PFSK-1 (cell line): ENCODE results near the gene RND1.

Experiments used
- FOXP2 ChIP-seq: optimal IDR thresholded peaks from 2 replicates; pipeline ENCODE3; 2011; ENCODE audit warnings: borderline replicate concordance, control low read depth, inconsistent platforms; ENCODE audit not compliant: insufficient read depth; ENCODE audit errors: extremely low read length, extremely low read depth
- POLR2AphosphoS5 ChIP-seq: IDR thresholded peaks from 2 replicates; pipeline ENCODE4 v1.6.1; 2012; ENCODE audit warnings: low read depth, mild to moderate bottlenecking, control low read depth, low read length, moderate library complexity
- SIN3A ChIP-seq: IDR thresholded peaks from 2 replicates; pipeline ENCODE4 v1.6.1; 2012; ENCODE audit warnings: mild to moderate bottlenecking, low read length, moderate library complexity, borderline replicate concordance; ENCODE audit not compliant: insufficient read depth
- TAF1 ChIP-seq: IDR thresholded peaks from 2 replicates; pipeline ENCODE4 v1.6.1; 2012; ENCODE audit warnings: low read length, control low read depth, borderline replicate concordance; ENCODE audit not compliant: insufficient read depth
- TF ChIP-seq, protein P1 (sequence below), 2 experiments: IDR thresholded peaks; 2 replicates each; pipeline versions ENCODE4 v1.6.1 to v1.8.0; 2011 to 2012; ENCODE audit warnings: low read depth in 2 of 2, low read length in 2 of 2, control low read depth in 1 of 2, inconsistent platforms in 1 of 2, mild to moderate bottlenecking in 1 of 2, moderate library complexity in 1 of 2; ENCODE audit not compliant: insufficient read depth in 1 of 2

The RND1 gene

DNA sequence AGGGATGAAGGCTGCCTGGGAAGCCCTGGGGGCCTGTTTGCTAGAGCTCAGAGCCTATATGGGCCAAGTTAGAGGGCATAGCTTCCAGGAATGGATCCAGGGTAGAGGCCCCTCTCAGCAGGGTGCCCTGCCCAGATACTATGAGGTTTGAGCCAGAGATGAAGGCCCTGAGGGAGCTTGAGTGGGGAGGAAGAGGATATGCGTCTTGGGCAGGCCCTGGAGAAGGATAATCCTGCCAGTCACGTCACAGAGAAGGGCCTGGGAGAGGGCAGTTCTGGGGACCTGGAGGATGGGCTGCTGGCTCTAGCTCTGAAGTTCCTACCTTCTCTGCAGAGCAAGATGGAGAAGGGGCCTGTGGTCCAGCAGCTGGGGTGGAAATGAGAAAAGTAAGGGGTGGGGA, 53.3 kb downstream of the RND1 start:
- TF ChIP-seq, protein P1, sequence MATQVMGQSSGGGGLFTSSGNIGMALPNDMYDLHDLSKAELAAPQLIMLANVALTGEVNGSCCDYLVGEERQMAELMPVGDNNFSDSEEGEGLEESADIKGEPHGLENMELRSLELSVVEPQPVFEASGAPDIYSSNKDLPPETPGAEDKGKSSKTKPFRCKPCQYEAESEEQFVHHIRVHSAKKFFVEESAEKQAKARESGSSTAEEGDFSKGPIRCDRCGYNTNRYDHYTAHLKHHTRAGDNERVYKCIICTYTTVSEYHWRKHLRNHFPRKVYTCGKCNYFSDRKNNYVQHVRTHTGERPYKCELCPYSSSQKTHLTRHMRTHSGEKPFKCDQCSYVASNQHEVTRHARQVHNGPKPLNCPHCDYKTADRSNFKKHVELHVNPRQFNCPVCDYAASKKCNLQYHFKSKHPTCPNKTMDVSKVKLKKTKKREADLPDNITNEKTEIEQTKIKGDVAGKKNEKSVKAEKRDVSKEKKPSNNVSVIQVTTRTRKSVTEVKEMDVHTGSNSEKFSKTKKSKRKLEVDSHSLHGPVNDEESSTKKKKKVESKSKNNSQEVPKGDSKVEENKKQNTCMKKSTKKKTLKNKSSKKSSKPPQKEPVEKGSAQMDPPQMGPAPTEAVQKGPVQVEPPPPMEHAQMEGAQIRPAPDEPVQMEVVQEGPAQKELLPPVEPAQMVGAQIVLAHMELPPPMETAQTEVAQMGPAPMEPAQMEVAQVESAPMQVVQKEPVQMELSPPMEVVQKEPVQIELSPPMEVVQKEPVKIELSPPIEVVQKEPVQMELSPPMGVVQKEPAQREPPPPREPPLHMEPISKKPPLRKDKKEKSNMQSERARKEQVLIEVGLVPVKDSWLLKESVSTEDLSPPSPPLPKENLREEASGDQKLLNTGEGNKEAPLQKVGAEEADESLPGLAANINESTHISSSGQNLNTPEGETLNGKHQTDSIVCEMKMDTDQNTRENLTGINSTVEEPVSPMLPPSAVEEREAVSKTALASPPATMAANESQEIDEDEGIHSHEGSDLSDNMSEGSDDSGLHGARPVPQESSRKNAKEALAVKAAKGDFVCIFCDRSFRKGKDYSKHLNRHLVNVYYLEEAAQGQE (IDR thresholded peaks at IDR 0.05; ENCODE audit: insufficient read depth in 1 of 2, low read depth in 2 of 2, low read length in 2 of 2), result no peak
- TF ChIP-seq TAF1, result no peak
- TF ChIP-seq POLR2AphosphoS5, result no peak
- TF ChIP-seq FOXP2, result no peak
- TF ChIP-seq SIN3A, result no peak

DNA sequence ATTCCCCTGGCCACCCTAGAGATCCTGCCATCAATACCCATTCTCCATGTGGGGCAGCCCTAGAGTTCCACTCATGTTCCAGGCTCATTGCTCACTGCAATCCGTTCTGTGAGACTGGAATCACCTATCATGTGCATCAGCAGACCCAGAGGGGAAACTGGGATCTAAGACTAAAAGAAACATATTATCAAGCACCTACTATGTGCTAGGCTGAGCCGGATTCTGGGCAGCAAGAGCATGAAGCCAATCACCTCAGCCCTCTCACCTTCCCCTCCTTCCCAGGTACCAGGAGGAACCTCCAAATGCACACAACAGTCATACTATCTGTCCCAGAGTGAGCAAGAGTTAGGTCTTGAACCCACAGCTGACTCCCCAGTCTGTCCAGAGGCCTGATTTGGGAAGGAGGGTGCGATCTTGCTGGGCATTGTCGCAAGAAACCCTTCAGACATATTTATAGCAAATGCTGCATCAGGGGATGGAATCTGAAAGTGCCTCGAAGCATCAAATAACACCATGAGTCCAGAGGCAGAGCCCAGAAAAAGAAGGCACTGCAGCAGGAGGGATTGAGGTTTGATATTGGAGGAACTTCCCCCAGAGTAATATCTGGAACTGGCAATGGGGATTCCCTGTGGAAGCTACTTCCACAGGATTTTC, 54.1 kb downstream of the RND1 start:
- TF ChIP-seq, protein P1 (IDR thresholded peaks at IDR 0.05; ENCODE audit: insufficient read depth in 1 of 2, low read depth in 2 of 2, low read length in 2 of 2), result no peak
- no peak for TF ChIP-seq FOXP2
- no peak for TF ChIP-seq SIN3A
- TF ChIP-seq TAF1, result no peak
- TF ChIP-seq POLR2AphosphoS5, result no peak

DNA sequence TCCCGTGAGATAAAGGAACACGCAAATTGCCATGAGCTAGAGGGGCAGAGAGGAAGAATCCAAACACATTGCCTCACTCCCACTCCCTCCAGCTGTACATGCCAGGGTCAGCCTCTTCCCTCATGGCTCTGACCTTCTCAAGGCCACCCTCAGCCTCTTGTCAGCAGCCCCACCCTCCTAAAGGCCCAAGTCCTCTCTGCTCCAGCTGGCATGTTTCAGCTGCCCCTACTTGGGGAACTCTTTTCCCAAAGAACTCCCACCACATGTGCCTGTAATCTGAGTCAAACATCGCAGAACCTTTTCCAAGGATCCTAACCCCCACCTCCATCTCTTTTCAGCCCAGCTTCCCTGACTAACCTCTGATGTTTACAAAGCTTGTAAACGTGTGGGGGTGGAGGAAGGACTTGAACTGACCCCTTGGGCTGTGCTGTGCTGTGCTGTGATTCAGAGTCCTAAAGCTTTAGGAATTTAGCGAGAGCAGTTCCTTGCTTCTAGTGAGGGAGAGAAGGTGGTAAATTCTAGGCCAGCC, 54.7 kb downstream of the RND1 start:
- TF ChIP-seq FOXP2 (no peak), SIN3A (no peak), TAF1 (no peak), POLR2AphosphoS5 (no peak)
- TF ChIP-seq, protein P1 (IDR thresholded peaks at IDR 0.05; ENCODE audit: insufficient read depth in 1 of 2, low read depth in 2 of 2, low read length in 2 of 2), result no peak

DNA sequence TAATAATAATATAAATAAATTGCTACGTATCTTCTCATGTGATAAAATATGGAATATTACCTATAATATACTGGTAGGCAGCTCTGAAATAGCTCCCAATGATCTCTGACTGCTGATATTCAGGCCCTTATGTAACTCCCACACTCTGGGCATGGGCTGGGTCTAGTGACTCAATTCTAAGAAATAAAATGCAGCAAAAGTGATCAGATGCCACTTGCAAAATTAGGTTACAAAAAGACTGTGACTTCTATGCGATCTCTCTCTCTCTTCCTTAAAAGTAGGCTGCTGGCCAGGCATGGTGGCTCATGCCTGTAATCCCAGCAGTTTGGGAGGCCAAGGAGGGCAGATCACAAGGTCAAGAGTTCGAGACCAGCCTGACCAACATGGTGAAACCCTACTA, 57.7 kb downstream of the RND1 start:
- TF ChIP-seq, protein P1 (IDR thresholded peaks at IDR 0.05; ENCODE audit: insufficient read depth in 1 of 2, low read depth in 2 of 2, low read length in 2 of 2), result no peak
- TF ChIP-seq SIN3A (no peak), FOXP2 (no peak), TAF1 (no peak), POLR2AphosphoS5 (no peak)
